Measurements from ENCODE around the gene WDR3. TPM values are rescaled to one million over a fixed set of nuclear protein-coding genes. Genes with fewer than 3 reads are reported as not detected.

The WDR3 gene
- total RNA-seq, 1 experiment from 2014 or later: 61.4 TPM

DNA sequence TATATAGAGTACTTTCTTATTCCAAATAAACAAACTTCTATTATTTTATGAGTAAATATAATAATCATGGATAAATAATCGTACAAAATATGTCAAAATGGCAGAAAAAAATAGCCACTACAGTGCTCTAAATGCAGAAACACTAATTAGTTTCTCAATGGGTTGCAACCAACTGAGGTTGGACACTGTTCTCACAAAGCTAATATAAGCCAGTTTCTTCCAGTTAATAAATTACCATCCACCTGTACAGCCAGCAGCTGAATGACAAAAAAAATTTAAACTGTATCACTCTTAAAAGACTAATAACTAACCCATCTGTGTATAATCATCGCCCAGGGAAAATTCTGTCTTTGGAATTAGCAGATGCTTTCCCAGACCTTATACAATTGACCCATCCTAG, 37.0 kb upstream of the WDR3 start:
- no peak overlapping the region for H2BK120ac ChIP-seq (ENCODE audit: low read depth, low read length, poor library complexity, severe bottlenecking)
- no peak for DNase-seq
- H3T11ph ChIP-seq (ENCODE audit: low read length): no peak overlapping the region
- H3K9ac ChIP-seq (ENCODE audit: extremely low read depth, insufficient read length, low read length): no peak overlapping the region
- no peaks in the 10 kb centered on the region for H3K4me1 ChIP-seq (ENCODE audit: insufficient read depth, low read length)
- no peaks in the 10 kb centered on the region for H3K79me2 ChIP-seq (ENCODE audit: insufficient read depth, low read length)
- no peaks in the 10 kb centered on the region for H3K9me3 ChIP-seq (ENCODE audit: control insufficient read depth, low read depth, low read length)
- no peaks in the 10 kb centered on the region for H3K79me1 ChIP-seq (ENCODE audit: insufficient read depth, low read depth, low read length, poor library complexity, severe bottlenecking)
- no peaks in the 10 kb centered on the region for H3K4me1 Mint-ChIP-seq
- TF ChIP-seq, protein P1, sequence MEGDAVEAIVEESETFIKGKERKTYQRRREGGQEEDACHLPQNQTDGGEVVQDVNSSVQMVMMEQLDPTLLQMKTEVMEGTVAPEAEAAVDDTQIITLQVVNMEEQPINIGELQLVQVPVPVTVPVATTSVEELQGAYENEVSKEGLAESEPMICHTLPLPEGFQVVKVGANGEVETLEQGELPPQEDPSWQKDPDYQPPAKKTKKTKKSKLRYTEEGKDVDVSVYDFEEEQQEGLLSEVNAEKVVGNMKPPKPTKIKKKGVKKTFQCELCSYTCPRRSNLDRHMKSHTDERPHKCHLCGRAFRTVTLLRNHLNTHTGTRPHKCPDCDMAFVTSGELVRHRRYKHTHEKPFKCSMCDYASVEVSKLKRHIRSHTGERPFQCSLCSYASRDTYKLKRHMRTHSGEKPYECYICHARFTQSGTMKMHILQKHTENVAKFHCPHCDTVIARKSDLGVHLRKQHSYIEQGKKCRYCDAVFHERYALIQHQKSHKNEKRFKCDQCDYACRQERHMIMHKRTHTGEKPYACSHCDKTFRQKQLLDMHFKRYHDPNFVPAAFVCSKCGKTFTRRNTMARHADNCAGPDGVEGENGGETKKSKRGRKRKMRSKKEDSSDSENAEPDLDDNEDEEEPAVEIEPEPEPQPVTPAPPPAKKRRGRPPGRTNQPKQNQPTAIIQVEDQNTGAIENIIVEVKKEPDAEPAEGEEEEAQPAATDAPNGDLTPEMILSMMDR (conservative IDR thresholded peaks at IDR 0.05): no peak
- H3K27me3 Mint-ChIP-seq (ENCODE audit: low read depth): no peaks in the 10 kb centered on the region
- no peak overlapping the region for H3K23ac ChIP-seq (ENCODE audit: insufficient read length, low read depth, low read length)
- H2BK12ac ChIP-seq (ENCODE audit: insufficient read length, low read depth, low read length): no peak overlapping the region
- no peak overlapping the region for H2BK15ac ChIP-seq (ENCODE audit: low read depth, low read length)
- H2BK20ac ChIP-seq (ENCODE audit: low read depth, low read length, poor library complexity, severe bottlenecking): no peak overlapping the region
- H3K4ac ChIP-seq (ENCODE audit: low read depth, low read length): no peak overlapping the region
- H3K36me3 Mint-ChIP-seq (ENCODE audit: insufficient read depth in 1 of 3, low read depth in 3 of 3): peaks cover 0 to 15% (median 0%) of the 10 kb centered on the region in 3 experiments; a peak in 3 of 7 replicates
- H3K23me2 ChIP-seq (ENCODE audit: insufficient read length, low read depth, low read length, poor library complexity, severe bottlenecking): no peaks in the 10 kb centered on the region
- H3K9me3 Mint-ChIP-seq: no peaks in the 10 kb centered on the region
- H3K4me3 Mint-ChIP-seq: no peak overlapping the region
- H4K91ac ChIP-seq (ENCODE audit: insufficient read length, low read depth, low read length): no peak overlapping the region
- no peaks in the 10 kb centered on the region for H3K27me3 ChIP-seq (ENCODE audit: insufficient read depth, low read length)
- no peak overlapping the region for H2BK5ac ChIP-seq (ENCODE audit: insufficient read length, low read length)
- no peak overlapping the region for H3K27ac ChIP-seq (ENCODE audit: insufficient read length, low read depth, low read length)
- no peak overlapping the region for H4K5ac ChIP-seq (ENCODE audit: insufficient read length, low read depth, low read length)
- H3K14ac ChIP-seq (ENCODE audit: insufficient read depth, low read length): no peak overlapping the region
- no peak overlapping the region for H3K4me2 ChIP-seq (ENCODE audit: insufficient read depth, insufficient read length, low read length)
- no peak overlapping the region for H4K8ac ChIP-seq (replicated peaks; ENCODE audit: insufficient read length, low read depth, low read length)
- H3K18ac ChIP-seq (ENCODE audit: insufficient read length, low read depth, low read length): no peak overlapping the region
- no CpG with 5 or more reads among the region's 2 CpGs for WGBS (ENCODE audit: extremely low coverage, insufficient read length, low lambda C conversion rate)
- H2AFZ ChIP-seq (ENCODE audit: low read length): no peak overlapping the region
- H3K56ac ChIP-seq (ENCODE audit: insufficient read length, low read depth, low read length): no peak overlapping the region
- H4K20me1 ChIP-seq (ENCODE audit: control insufficient read depth, insufficient read depth, insufficient read length): no peaks in the 10 kb centered on the region
- no peak overlapping the region for H2AK5ac ChIP-seq (ENCODE audit: insufficient read length, low read length)
- H3K27ac Mint-ChIP-seq: no peak overlapping the region
